Activated CD8-positive, alpha-beta T cell treated with anti-CD3 and anti-CD28 coated beads for 36 hours (primary cell): ENCODE measurements around the gene DUSP23. TPM values are rescaled to one million over a fixed set of nuclear protein-coding genes. Genes with fewer than 3 reads are reported as not detected.

Experiments used
- ATAC-seq: fragments of 200-7000 bp; cut with Tn5 transposase; one replicate; pipeline ENCODE4 v1.10.0; 2021; ENCODE audit warnings: mild to moderate bottlenecking, moderate library complexity
- CTCF ChIA-PET: fragments of 350-600 bp; sonication (Branson Sonifier 250); formaldehyde crosslinking; loops from one replicate; lab custom pipeline; 2021; ENCODE audit warnings: antibody characterized with exemption; lab: Charles Lee
- POLR2A ChIA-PET: fragments of 350-600 bp; sonication (Branson Sonifier 250); formaldehyde crosslinking; loops from one replicate; lab custom pipeline; 2021; ENCODE audit warnings: antibody characterized with exemption; lab: Charles Lee
- DNase-seq: peaks from one replicate; pipeline ENCODE4 v3.0.0-alpha.2; 2020
- H3K27ac Mint-ChIP-seq: one replicate; pipeline ENCODE4 v1.8.0; 2021; ENCODE audit warnings: mild to moderate bottlenecking, mixed read lengths
- H3K27me3 Mint-ChIP-seq: one replicate; pipeline ENCODE4 v1.8.0; 2021; ENCODE audit warnings: mixed read lengths
- H3K36me3 Mint-ChIP-seq: one replicate; pipeline ENCODE4 v1.8.0; 2021; ENCODE audit warnings: low read depth, mixed read lengths
- H3K4me1 Mint-ChIP-seq: one replicate; pipeline ENCODE4 v1.8.0; 2021; ENCODE audit warnings: low read depth, mixed read lengths
- H3K4me3 Mint-ChIP-seq: one replicate; pipeline ENCODE4 v1.8.0; 2021; ENCODE audit warnings: mild to moderate bottlenecking, moderate library complexity, mixed read lengths
- H3K9me3 Mint-ChIP-seq: one replicate; pipeline ENCODE4 v1.8.0; 2021; ENCODE audit warnings: mixed read lengths
- CTCF ChIP-seq: fragments of 200-600 bp; IDR thresholded peaks from one replicate; pipeline ENCODE4 v1.8.0; 2022; ENCODE audit warnings: antibody characterized with exemption, mild to moderate bottlenecking
- intact Hi-C: fragments of 100-400 bp; cut with micrococcal nuclease; formaldehyde crosslinking; loops from one replicate; pipeline ENCODE4 v1.10.0; 2022
- total RNA-seq, 2 experiments: library from RNA; stranded (reverse); gene quantifications; one replicate each; pipeline ENCODE4 v1.2.3, GENCODE V29; 2021

Gene DUSP23
- total RNA-seq, 2 experiments from 2014 or later, result 27.2 TPM

- intact Hi-C loops, result no loop called here
- Mint-ChIP-seq H3K4me3 (peak overlapping the region; percentile 51), H3K4me1 (peaks cover 53% of the 10 kb centered on the region), H3K9me3 (peaks cover 4% of the 10 kb centered on the region), H3K27ac (peak overlapping the region; percentile 88), H3K27me3 (no peaks in the 10 kb centered on the region), H3K36me3 (peaks cover 3% of the 10 kb centered on the region)
- TF ChIP-seq CTCF, result no peak
- ChIA-PET POLR2A (interaction anchor here (0.7 to 2.1 kb wide), 5 partner anchors 18 to 98 kb away, joined by 3 to 10 read pairs (median 5); partner anchors contain the start of gene TAGLN2), CTCF (interaction anchor here (0.6 to 2.0 kb wide), 6 partner anchors 28 to 181 kb away, joined by 3 to 8 read pairs (median 4); partner anchors contain the start of gene DUSP23)
- ATAC-seq (no peak), DNase-seq (no peak)
These were observed 46.3 kb downstream of the DUSP23 start for GRCh38 chr1:159827102-159827490.

GRCh38 chr1:159827549-159827948 lies 46.8 kb downstream of the DUSP23 start:
- peak overlapping the region; percentile 88 for H3K27ac Mint-ChIP-seq
- intact Hi-C loops, result no loop called here
- TF ChIP-seq CTCF, result no peak
- peaks cover 4% of the 10 kb centered on the region for H3K9me3 Mint-ChIP-seq
- H3K4me3 Mint-ChIP-seq, result peak overlapping the region; percentile 51
- CTCF ChIA-PET, result interaction anchor here (1.1 to 2.0 kb wide), 4 partner anchors 63 to 180 kb away, joined by 3 to 8 read pairs (median 4); no protein-coding TSS in a partner anchor
- POLR2A ChIA-PET, result interaction anchor here (1.3 to 2.1 kb wide), 3 partner anchors 23 to 98 kb away, joined by 3 to 10 read pairs (median 5); partner anchors contain the start of gene TAGLN2
- peaks cover 3% of the 10 kb centered on the region for H3K36me3 Mint-ChIP-seq
- H3K27me3 Mint-ChIP-seq, result no peaks in the 10 kb centered on the region
- peaks cover 53% of the 10 kb centered on the region for H3K4me1 Mint-ChIP-seq
- ATAC-seq, result no peak
- DNase-seq, result no peak

- TF ChIP-seq CTCF, result no peak
- H3K36me3 Mint-ChIP-seq, result peaks cover 3% of the 10 kb centered on the region
- H3K4me1 Mint-ChIP-seq, result peaks cover 53% of the 10 kb centered on the region
- no peak for DNase-seq
- intact Hi-C loops, result no loop called here
- ChIA-PET POLR2A (interaction anchor here (1.3 to 2.0 kb wide), 2 partner anchors 9 to 97 kb away, joined by 4 to 5 read pairs; partner anchors contain the start of gene TAGLN2), CTCF (interaction anchor here (1.0 kb wide), 1 partner anchor 258 kb away, joined by 3 read pairs; no protein-coding TSS in a partner anchor)
- H3K27me3 Mint-ChIP-seq, result no peaks in the 10 kb centered on the region
- H3K4me3 Mint-ChIP-seq, result no peak overlapping the region
- no peak overlapping the region for H3K27ac Mint-ChIP-seq
- ATAC-seq, result no peak
- H3K9me3 Mint-ChIP-seq, result peaks cover 4% of the 10 kb centered on the region
These were observed 47.4 kb downstream of the DUSP23 start for GRCh38 chr1:159828176-159828575.

- no peak for TF ChIP-seq CTCF
- Mint-ChIP-seq H3K4me1 (peaks cover 53% of the 10 kb centered on the region), H3K27me3 (no peaks in the 10 kb centered on the region), H3K9me3 (peaks cover 4% of the 10 kb centered on the region), H3K36me3 (peaks cover 3% of the 10 kb centered on the region), H3K4me3 (no peak overlapping the region), H3K27ac (no peak overlapping the region)
- DNase-seq (no peak), ATAC-seq (no peak)
- ChIA-PET CTCF (interaction anchor here (1.0 kb wide), 1 partner anchor 257 kb away, joined by 3 read pairs; no protein-coding TSS in a partner anchor), POLR2A (interaction anchor here (1.3 kb wide), 1 partner anchor 10 kb away, joined by 4 read pairs; no protein-coding TSS in a partner anchor)
- intact Hi-C loops, result no loop called here
These were observed 48.0 kb downstream of the DUSP23 start for GRCh38 chr1:159828581-159829272.

- intact Hi-C loops, result no loop called here
- Mint-ChIP-seq H3K36me3 (peaks cover 3% of the 10 kb centered on the region), H3K27me3 (no peaks in the 10 kb centered on the region), H3K9me3 (peaks cover 4% of the 10 kb centered on the region), H3K4me1 (peaks cover 53% of the 10 kb centered on the region), H3K4me3 (no peak overlapping the region), H3K27ac (no peak overlapping the region)
- DNase-seq (no peak), ATAC-seq (no peak)
- TF ChIP-seq CTCF, result peak; percentile 32
- ChIA-PET POLR2A (interaction anchor here (1.3 kb wide), 1 partner anchor 10 kb away, joined by 4 read pairs; no protein-coding TSS in a partner anchor), CTCF (interaction anchor here (1.2 kb wide), 1 partner anchor 30 kb away, joined by 4 read pairs; no protein-coding TSS in a partner anchor)
These were observed 48.5 kb downstream of the DUSP23 start for GRCh38 chr1:159829273-159829634.
